Karpas-422 (cell line): Measurements from ENCODE around the gene ACAP2. TPM values are rescaled to one million over a fixed set of nuclear protein-coding genes. Genes with fewer than 3 reads are reported as not detected.
A peak's percentile ranks its signal among the peaks of the same experiment; 100 is the strongest.

Source experiments
- DNase-seq: peaks from one replicate; pipeline ENCODE4 v3.0.0-alpha.2; 2015
- H2AFZ ChIP-seq: fragments of 200-600 bp; sonication (generic); 2 replicates; pipeline ENCODE4 v1.6.1; 2014; ENCODE audit warnings: antibody characterized with exemption, low read length, mixed read lengths
- H3K27ac ChIP-seq: fragments of 200-600 bp; sonication (generic); 2 replicates; pipeline ENCODE4 v1.5.1; 2014; ENCODE audit warnings: mild to moderate bottlenecking, low read length, moderate library complexity
- H3K27me3 ChIP-seq: fragments of 200-600 bp; sonication (generic); 2 replicates; pipeline ENCODE4 v1.6.1; 2014; ENCODE audit warnings: low read length, mixed read lengths
- H3K36me3 ChIP-seq: fragments of 200-600 bp; sonication (generic); 2 replicates; pipeline ENCODE4 v1.6.1; 2014; ENCODE audit warnings: low read length, mixed read lengths; ENCODE audit not compliant: insufficient read depth
- H3K4me1 ChIP-seq: fragments of 200-600 bp; sonication (generic); 2 replicates; pipeline ENCODE4 v1.6.1; 2014; ENCODE audit warnings: mild to moderate bottlenecking, low read length, mixed read lengths
- H3K4me2 ChIP-seq: fragments of 200-600 bp; sonication (generic); 2 replicates; pipeline ENCODE4 v1.6.1; 2014; ENCODE audit warnings: low read length, low read depth, mild to moderate bottlenecking; ENCODE audit not compliant: poor library complexity, severe bottlenecking
- H3K4me3 ChIP-seq: fragments of 200-600 bp; sonication (generic); 2 replicates; pipeline ENCODE4 v1.5.1; 2014; ENCODE audit warnings: mild to moderate bottlenecking, antibody characterized with exemption, low read length, mixed read lengths
- H3K79me2 ChIP-seq: fragments of 200-600 bp; sonication (generic); 2 replicates; pipeline ENCODE4 v1.6.1; 2014; ENCODE audit warnings: mild to moderate bottlenecking, low read length, mixed read lengths
- H3K9ac ChIP-seq: fragments of 200-600 bp; sonication (generic); 2 replicates; pipeline ENCODE4 v1.6.0; 2014; ENCODE audit warnings: low read length
- H3K9me2 ChIP-seq: fragments of 200-600 bp; sonication (generic), shearing (Covaris generic); replicated peaks from 2 replicates; pipeline ENCODE4 v1.6.0; 2014; ENCODE audit warnings: mild to moderate bottlenecking, low read length, moderate library complexity; ENCODE audit not compliant: insufficient read depth
- H3K9me3 ChIP-seq: fragments of 300-700, 200-600 bp; sonication (generic); 2 replicates; pipeline ENCODE4 v1.6.1; 2014; ENCODE audit warnings: low read length, mixed read lengths
- H4K20me1 ChIP-seq: fragments of 200-600 bp; sonication (generic); 2 replicates; pipeline ENCODE4 v1.6.1; 2014; ENCODE audit warnings: mild to moderate bottlenecking, antibody characterized with exemption, low read length, low read depth; ENCODE audit not compliant: insufficient read depth
- total RNA-seq: library from RNA; depleted of rRNA; stranded (reverse); fragments of >200 nt; shearing (Covaris generic); gene quantifications from 2 replicates; pipeline ENCODE4 v1.2.3, GENCODE V29; 2014; ENCODE audit warnings: low replicate concordance

ACAP2 gene
- total RNA-seq, 1 experiment from 2014 or later, result 260 TPM

DNA sequence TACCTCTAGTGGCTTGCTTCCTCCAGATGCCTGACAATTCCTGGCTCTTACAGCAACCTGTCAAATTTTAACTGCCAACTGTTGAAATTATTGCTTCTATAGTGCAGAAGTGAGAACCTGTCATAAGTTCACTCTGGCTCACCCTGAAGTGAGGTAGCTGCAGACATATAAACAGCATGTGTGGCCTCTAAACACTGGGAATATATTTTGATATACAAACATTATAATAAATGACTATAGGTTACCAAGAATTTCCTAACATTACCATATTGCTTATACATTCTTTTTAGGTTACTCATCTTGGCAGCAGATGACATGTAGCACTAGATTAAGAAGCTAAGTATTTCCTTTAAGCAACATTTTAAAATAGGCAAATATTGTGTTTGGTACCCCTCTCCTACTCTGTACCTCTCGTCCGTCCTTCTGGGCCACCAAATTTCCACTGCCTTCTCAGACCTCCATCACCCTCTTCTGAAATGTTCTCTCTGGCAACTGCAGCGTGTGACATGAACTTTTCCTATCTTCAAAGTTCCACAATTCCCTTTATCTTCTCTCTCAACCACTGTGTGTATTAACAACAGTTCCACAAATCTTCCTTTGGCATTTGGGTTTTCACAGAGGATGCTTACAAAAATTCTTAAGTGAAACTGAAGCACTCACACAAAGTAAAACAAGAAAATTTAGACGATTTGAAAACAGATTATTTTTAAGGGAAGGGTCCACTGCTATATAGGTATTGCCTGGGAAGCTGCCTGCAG lies 156.5 kb downstream of the ACAP2 start:
- Histone ChIP-seq H4K20me1 (no peaks in the 10 kb centered on the region), H3K9me3 (no peaks in the 10 kb centered on the region), H2AFZ (no peak overlapping the region), H3K9me2 (no peaks in the 10 kb centered on the region), H3K27me3 (no peaks in the 10 kb centered on the region), H3K36me3 (peaks cover 66% of the 10 kb centered on the region), H3K27ac (no peak overlapping the region), H3K4me1 (peaks cover 19% of the 10 kb centered on the region), H3K9ac (no peak overlapping the region), H3K4me3 (no peak overlapping the region), H3K4me2 (no peak overlapping the region), H3K79me2 (peaks cover 16% of the 10 kb centered on the region)
- no peak for DNase-seq

DNA sequence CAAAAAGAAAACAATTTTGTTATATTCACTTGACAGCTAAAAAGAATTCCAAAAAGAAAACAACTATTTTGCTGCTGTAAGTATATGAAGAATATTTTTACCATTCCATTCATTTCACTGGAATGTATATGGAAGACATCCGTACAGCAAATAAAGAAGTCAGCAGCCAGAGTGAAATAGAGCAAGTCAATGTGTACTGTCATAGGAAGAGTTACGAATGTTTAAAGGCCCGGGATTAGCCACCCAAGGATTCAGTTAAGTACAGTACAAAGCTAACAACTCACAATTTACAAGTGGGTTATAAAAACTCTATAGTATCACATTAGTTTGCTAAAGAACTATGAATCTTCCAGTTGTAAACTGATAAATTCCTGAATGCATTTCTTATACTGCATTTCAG lies 157.4 kb downstream of the ACAP2 start:
- no peaks in the 10 kb centered on the region for H4K20me1 ChIP-seq
- no peaks in the 10 kb centered on the region for H3K27me3 ChIP-seq
- peaks cover 19% of the 10 kb centered on the region for H3K4me1 ChIP-seq
- H2AFZ ChIP-seq, result no peak overlapping the region
- no peak overlapping the region for H3K27ac ChIP-seq
- no peaks in the 10 kb centered on the region for H3K9me3 ChIP-seq
- H3K79me2 ChIP-seq, result peaks cover 11% of the 10 kb centered on the region
- H3K36me3 ChIP-seq, result peaks cover 61% of the 10 kb centered on the region
- no peak overlapping the region for H3K4me3 ChIP-seq
- DNase-seq, result no peak
- no peaks in the 10 kb centered on the region for H3K9me2 ChIP-seq
- H3K4me2 ChIP-seq, result no peak overlapping the region
- no peak overlapping the region for H3K9ac ChIP-seq

DNA sequence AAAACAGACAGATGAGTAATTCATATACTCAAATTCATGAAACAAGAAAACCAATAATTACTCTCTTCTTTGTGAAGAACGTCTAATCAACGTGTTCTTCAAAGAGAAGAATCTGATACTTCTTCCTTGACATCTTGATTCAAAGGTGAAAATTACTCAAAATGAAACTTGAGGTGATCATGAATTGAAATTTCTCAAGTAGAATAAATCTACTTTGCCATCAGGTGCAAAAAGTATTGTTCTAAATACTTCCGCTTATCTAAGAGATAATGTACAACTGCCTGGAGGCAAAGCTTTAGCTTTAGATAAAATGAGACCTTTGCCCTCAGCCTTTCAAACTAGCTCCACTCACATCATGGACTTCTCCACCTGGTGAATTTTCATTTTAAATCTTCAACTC lies 158.0 kb downstream of the ACAP2 start:
- H2AFZ ChIP-seq, result no peak overlapping the region
- peaks cover 56% of the 10 kb centered on the region for H3K36me3 ChIP-seq
- no peak overlapping the region for H3K27ac ChIP-seq
- no peak for DNase-seq
- H4K20me1 ChIP-seq, result no peaks in the 10 kb centered on the region
- H3K4me3 ChIP-seq, result no peak overlapping the region
- no peaks in the 10 kb centered on the region for H3K9me2 ChIP-seq
- H3K79me2 ChIP-seq, result peaks cover 11% of the 10 kb centered on the region
- no peak overlapping the region for H3K9ac ChIP-seq
- peaks cover 19% of the 10 kb centered on the region for H3K4me1 ChIP-seq
- H3K27me3 ChIP-seq, result no peaks in the 10 kb centered on the region
- H3K9me3 ChIP-seq, result no peaks in the 10 kb centered on the region
- H3K4me2 ChIP-seq, result no peak overlapping the region

DNA sequence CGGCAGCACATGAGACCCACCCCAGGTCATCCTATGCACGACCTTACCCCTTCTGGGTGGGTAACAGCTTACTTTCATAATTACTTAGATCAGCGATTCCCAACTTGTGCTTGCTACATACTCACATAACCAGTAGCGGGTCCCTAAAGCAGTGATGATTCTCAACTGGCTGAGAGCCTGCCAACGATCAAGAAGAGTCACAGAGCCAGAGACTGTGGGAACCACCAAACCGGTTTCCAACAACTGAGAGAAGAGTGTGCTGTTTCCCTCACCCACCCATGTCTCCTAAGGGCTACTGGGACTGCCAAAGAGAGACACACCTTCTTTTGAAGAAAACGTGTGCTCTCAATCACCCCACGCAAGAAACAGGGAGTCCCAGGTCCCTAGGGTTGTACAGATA lies 159.9 kb downstream of the ACAP2 start:
- Histone ChIP-seq H3K9me3 (no peaks in the 10 kb centered on the region), H3K27me3 (no peaks in the 10 kb centered on the region), H3K79me2 (peaks cover 11% of the 10 kb centered on the region), H3K27ac (peak overlapping the region; percentile 22; the same call in 1 of the 2 replicates), H3K4me1 (peaks cover 19% of the 10 kb centered on the region), H3K36me3 (peaks cover 58% of the 10 kb centered on the region; the same call in 1 of the 2 replicates), H2AFZ (no peak overlapping the region), H3K9me2 (no peaks in the 10 kb centered on the region), H3K4me2 (peak overlapping the region; percentile 2), H3K4me3 (no peak overlapping the region), H4K20me1 (no peaks in the 10 kb centered on the region), H3K9ac (no peak overlapping the region)
- DNase-seq, result no peak

DNA sequence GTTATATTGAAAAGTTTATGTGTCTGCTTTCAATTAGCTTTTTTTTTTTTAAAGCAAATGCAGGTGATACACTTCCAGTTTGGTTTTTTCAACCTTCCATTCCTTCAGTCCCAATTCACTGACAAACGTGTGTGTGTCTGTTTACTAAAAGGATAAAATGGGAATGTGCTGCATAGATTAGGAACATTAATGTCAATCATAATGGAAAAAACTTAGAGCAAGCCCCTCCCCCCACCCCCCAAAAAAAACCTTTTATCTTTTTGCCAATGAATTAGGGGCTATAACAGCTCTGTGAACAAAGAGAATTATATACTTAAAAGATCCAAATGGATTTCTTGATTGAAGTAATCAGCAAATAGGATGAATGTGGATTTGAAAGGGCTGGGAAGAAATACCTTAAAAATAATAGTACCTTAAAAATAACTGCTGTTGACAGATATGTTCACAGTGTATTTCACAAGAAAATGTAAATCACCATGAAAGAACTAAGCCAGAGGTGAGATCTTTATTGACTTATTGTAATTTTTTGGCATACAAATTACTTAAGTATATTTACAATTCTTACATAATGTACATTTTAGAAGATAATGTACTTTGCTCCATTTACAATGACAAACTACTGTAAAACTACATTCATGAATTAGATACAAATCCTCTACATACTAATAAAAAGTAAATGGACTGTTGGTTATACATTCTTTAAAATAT lies 168.4 kb downstream of the ACAP2 start:
- Histone ChIP-seq H3K4me1 (peaks cover 20% of the 10 kb centered on the region), H3K27ac (no peak overlapping the region), H3K36me3 (peaks cover 25% of the 10 kb centered on the region; the same call in 1 of the 2 replicates), H3K27me3 (no peaks in the 10 kb centered on the region), H4K20me1 (peaks cover 8% of the 10 kb centered on the region), H3K9me3 (no peaks in the 10 kb centered on the region), H3K4me3 (no peak overlapping the region), H3K4me2 (no peak overlapping the region), H3K9ac (no peak overlapping the region), H3K9me2 (no peaks in the 10 kb centered on the region), H2AFZ (no peak overlapping the region), H3K79me2 (peaks cover 10% of the 10 kb centered on the region)
- DNase-seq, result no peak

DNA sequence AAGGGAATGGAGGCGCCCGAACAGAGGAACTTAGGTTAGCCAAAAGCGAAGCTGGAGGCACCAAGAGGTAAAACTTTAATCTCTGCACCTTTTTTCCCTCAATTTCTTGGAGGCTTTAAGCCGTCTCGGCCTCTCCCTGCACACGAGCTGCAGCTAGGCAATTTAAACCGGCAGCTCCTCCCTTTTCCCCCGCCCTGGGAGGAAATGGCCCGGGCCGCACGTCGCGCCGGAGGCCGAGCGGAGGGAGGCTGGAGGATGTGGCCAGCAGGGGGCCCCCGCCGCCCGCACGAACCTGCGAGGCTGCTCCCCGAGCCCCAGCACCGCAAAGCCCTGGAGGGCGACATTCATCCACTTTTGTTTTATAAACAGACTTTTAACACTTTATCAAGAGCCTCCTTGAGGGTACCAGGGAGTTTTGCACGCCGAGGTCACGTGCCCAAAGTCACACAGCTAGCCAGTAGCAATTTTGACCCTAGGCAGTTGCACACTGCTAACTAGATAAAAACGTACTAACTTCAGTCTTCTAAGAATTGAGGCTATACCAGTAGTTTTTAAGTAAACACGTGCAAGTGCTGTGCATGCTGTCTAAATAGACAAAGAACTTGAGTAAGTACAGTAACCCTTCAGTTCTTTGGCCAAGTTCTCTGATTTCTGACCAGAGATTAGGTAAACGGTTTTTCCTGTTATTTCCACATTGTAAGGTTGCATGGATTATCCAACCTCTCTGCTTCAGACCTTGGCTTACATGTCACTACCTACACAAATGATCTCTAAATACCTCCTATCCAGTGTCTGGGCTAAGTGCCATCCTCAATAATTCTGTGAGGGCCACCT lies 171.2 kb downstream of the ACAP2 start:
- no peaks in the 10 kb centered on the region for H3K9me3 ChIP-seq
- peak overlapping the region; percentile 76 for H3K4me2 ChIP-seq
- H3K27me3 ChIP-seq, result no peaks in the 10 kb centered on the region
- H3K9me2 ChIP-seq, result no peaks in the 10 kb centered on the region
- peak overlapping the region; percentile 82 for H3K9ac ChIP-seq
- H3K36me3 ChIP-seq, result peaks cover 4% of the 10 kb centered on the region; the same call in 1 of the 2 replicates
- peaks cover 22% of the 10 kb centered on the region for H4K20me1 ChIP-seq
- H3K4me1 ChIP-seq, result peaks cover 29% of the 10 kb centered on the region
- peak overlapping the region; percentile 88 for H3K4me3 ChIP-seq
- peak; percentile 98 for DNase-seq
- peak overlapping the region; percentile 94 for H2AFZ ChIP-seq
- H3K79me2 ChIP-seq, result peaks cover 19% of the 10 kb centered on the region
- H3K27ac ChIP-seq, result peak overlapping the region; percentile 65

DNA sequence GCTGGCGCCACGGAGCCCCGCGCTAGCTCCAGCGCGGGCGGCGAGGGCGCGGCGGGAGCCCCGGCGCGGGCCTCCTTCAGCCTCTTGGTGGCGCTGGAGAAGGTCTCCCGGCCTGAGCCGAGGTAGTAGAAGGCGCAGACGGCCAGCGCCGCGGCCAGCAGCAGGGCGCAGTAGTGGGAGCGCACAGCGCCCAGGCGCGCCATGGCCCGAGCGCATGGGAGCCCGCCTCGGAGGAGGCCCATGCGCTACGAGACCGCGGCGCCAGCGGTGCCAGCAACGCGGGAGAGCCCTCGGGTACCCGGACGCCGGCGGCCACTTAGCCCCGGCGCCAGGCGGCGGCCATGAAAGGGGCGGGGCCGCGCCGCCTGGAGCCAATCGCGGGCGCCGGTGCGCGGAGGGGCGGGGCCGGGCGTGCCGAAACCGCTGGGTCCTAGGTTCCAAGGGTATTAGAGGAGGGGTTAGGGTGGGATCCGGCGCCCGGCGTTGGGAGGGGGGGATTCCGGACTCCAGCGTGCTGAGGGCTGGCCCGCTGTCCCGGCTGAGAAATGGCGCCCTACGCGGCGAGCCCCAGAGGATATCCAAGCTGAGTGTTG lies 171.9 kb downstream of the ACAP2 start, which contains the start of gene XXYLT1:
TSS of gene XXYLT1 (minus strand) at position 343 of the 593 bp plus-strand sequence. CDS start at position 242, 101 bp downstream.
- Histone ChIP-seq H3K9ac (peak within 1 kb of the TSS; percentile 82), H3K9me2 (no peaks in the 10 kb centered on the region), H2AFZ (peak within 1 kb of the TSS; percentile 94), H3K27me3 (no peaks in the 10 kb centered on the region), H3K36me3 (peaks cover 4% of the 10 kb centered on the region; the same call in 1 of the 2 replicates), H3K27ac (peak within 1 kb of the TSS; percentile 65), H3K9me3 (no peaks in the 10 kb centered on the region), H3K4me1 (peaks cover 29% of the 10 kb centered on the region), H3K4me2 (peak within 1 kb of the TSS; percentile 76), H3K4me3 (peak within 1 kb of the TSS; percentile 88), H3K79me2 (peaks cover 19% of the 10 kb centered on the region), H4K20me1 (peaks cover 22% of the 10 kb centered on the region)
- peak; percentile 98 for DNase-seq
